ENCODE measurements around the gene FGG. TPM values are rescaled to one million over a fixed set of nuclear protein-coding genes. Genes with fewer than 3 reads are reported as not detected.
A peak's percentile ranks its signal among the peaks of the same experiment; 100 is the strongest.

The FGG gene
- total RNA-seq, 1 donor from 2014 or later: not detected

- DNase-seq (ENCODE audit: low read depth) (no peak), FAIRE-seq (no peak)
- Histone ChIP-seq H4K20me1 (ENCODE audit: insufficient read depth, low read length) (no peaks in the 10 kb centered on the region), H3K9ac (ENCODE audit: low read length) (no peak overlapping the region), H3K9me3 (ENCODE audit: insufficient read depth, low read depth, low read length) (no peaks in the 10 kb centered on the region), H3K4me2 (ENCODE audit: low read length) (no peak overlapping the region), H3K36me3 (ENCODE audit: insufficient read depth, low read length) (no peaks in the 10 kb centered on the region), H3K79me2 (ENCODE audit: insufficient read depth, low read length) (no peaks in the 10 kb centered on the region), H2AFZ (ENCODE audit: low read depth, low read length) (no peak overlapping the region), H3K27me3 (ENCODE audit: insufficient read depth, low read length) (peaks cover 13% of the 10 kb centered on the region), H3K27ac (ENCODE audit: low read depth, low read length) (no peak overlapping the region), H3K4me1 (ENCODE audit: insufficient read depth, low read length) (peaks cover 3% of the 10 kb centered on the region), H3K4me3 (ENCODE audit: insufficient read depth, low read depth, low read length) (no peak overlapping the region)
- no peak overlapping the region for H3K4me3 Mint-ChIP-seq (ENCODE audit: unreplicated experiment)
- peaks cover 5% of the 10 kb centered on the region for H3K4me1 Mint-ChIP-seq (ENCODE audit: low read depth, unreplicated experiment)
- TF ChIP-seq EZH2 (IDR thresholded peaks at IDR 0.05; ENCODE audit: insufficient read depth, low read length): no peak
- no peak for TF ChIP-seq CTCF (IDR thresholded peaks at IDR 0.05; ENCODE audit: insufficient read depth, low read depth, low read length)
- H3K9me3 Mint-ChIP-seq (ENCODE audit: unreplicated experiment): no peaks in the 10 kb centered on the region
- H3K36me3 Mint-ChIP-seq (ENCODE audit: low read depth, unreplicated experiment): no peaks in the 10 kb centered on the region
- H3K27ac Mint-ChIP-seq (ENCODE audit: unreplicated experiment): no peak overlapping the region
- H3K27me3 Mint-ChIP-seq (ENCODE audit: low read depth, unreplicated experiment): peaks cover 6% of the 10 kb centered on the region
Measured at GRCh38 chr4:154623995-154624394, 11.5 kb upstream of the FGG start.

- no peak overlapping the region for H3K4me2 ChIP-seq (ENCODE audit: low read length)
- Mint-ChIP-seq H3K27me3 (ENCODE audit: low read depth, unreplicated experiment) (peaks cover 6% of the 10 kb centered on the region), H3K27ac (ENCODE audit: unreplicated experiment) (no peak overlapping the region), H3K4me1 (ENCODE audit: low read depth, unreplicated experiment) (peaks cover 5% of the 10 kb centered on the region), H3K36me3 (ENCODE audit: low read depth, unreplicated experiment) (no peaks in the 10 kb centered on the region), H3K4me3 (ENCODE audit: unreplicated experiment) (no peak overlapping the region), H3K9me3 (ENCODE audit: unreplicated experiment) (no peaks in the 10 kb centered on the region)
- no peaks in the 10 kb centered on the region for H4K20me1 ChIP-seq (ENCODE audit: insufficient read depth, low read length)
- H3K27ac ChIP-seq (ENCODE audit: low read depth, low read length): no peak overlapping the region
- H3K4me1 ChIP-seq (ENCODE audit: insufficient read depth, low read length): peaks cover 3% of the 10 kb centered on the region
- H3K9ac ChIP-seq (ENCODE audit: low read length): no peak overlapping the region
- no peak overlapping the region for H3K4me3 ChIP-seq (ENCODE audit: insufficient read depth, low read depth, low read length)
- TF ChIP-seq EZH2 (IDR thresholded peaks at IDR 0.05; ENCODE audit: insufficient read depth, low read length): no peak
- no peak for TF ChIP-seq CTCF (IDR thresholded peaks at IDR 0.05; ENCODE audit: insufficient read depth, low read depth, low read length)
- FAIRE-seq: no peak
- H3K79me2 ChIP-seq (ENCODE audit: insufficient read depth, low read length): no peaks in the 10 kb centered on the region
- no peak for DNase-seq (ENCODE audit: low read depth)
- H3K9me3 ChIP-seq (ENCODE audit: insufficient read depth, low read depth, low read length): no peaks in the 10 kb centered on the region
- no peaks in the 10 kb centered on the region for H3K36me3 ChIP-seq (ENCODE audit: insufficient read depth, low read length)
- peaks cover 9% of the 10 kb centered on the region for H3K27me3 ChIP-seq (ENCODE audit: insufficient read depth, low read length)
- H2AFZ ChIP-seq (ENCODE audit: low read depth, low read length): no peak overlapping the region
Measured at GRCh38 chr4:154623436-154623835, 11.0 kb upstream of the FGG start.

GRCh38 chr4:154622598-154622997 lies 10.1 kb upstream of the FGG start:
- H3K4me3 Mint-ChIP-seq (ENCODE audit: unreplicated experiment): no peak overlapping the region
- Histone ChIP-seq H3K4me2 (ENCODE audit: low read length) (no peak overlapping the region), H3K4me1 (ENCODE audit: insufficient read depth, low read length) (peaks cover 3% of the 10 kb centered on the region), H3K36me3 (ENCODE audit: insufficient read depth, low read length) (no peaks in the 10 kb centered on the region), H3K9me3 (ENCODE audit: insufficient read depth, low read depth, low read length) (no peaks in the 10 kb centered on the region), H2AFZ (ENCODE audit: low read depth, low read length) (no peak overlapping the region), H3K27me3 (ENCODE audit: insufficient read depth, low read length) (peaks cover 6% of the 10 kb centered on the region), H3K9ac (ENCODE audit: low read length) (no peak overlapping the region), H4K20me1 (ENCODE audit: insufficient read depth, low read length) (no peaks in the 10 kb centered on the region), H3K27ac (ENCODE audit: low read depth, low read length) (no peak overlapping the region), H3K4me3 (ENCODE audit: insufficient read depth, low read depth, low read length) (no peak overlapping the region), H3K79me2 (ENCODE audit: insufficient read depth, low read length) (no peaks in the 10 kb centered on the region)
- no peak overlapping the region for H3K27ac Mint-ChIP-seq (ENCODE audit: unreplicated experiment)
- DNase-seq (ENCODE audit: low read depth) (peak; percentile 23), FAIRE-seq (no peak)
- peaks cover 6% of the 10 kb centered on the region for H3K27me3 Mint-ChIP-seq (ENCODE audit: low read depth, unreplicated experiment)
- no peak for TF ChIP-seq EZH2 (IDR thresholded peaks at IDR 0.05; ENCODE audit: insufficient read depth, low read length)
- peak; percentile 62 for TF ChIP-seq CTCF (IDR thresholded peaks at IDR 0.05; ENCODE audit: insufficient read depth, low read depth, low read length)
- H3K9me3 Mint-ChIP-seq (ENCODE audit: unreplicated experiment): no peaks in the 10 kb centered on the region
- no peaks in the 10 kb centered on the region for H3K36me3 Mint-ChIP-seq (ENCODE audit: low read depth, unreplicated experiment)
- H3K4me1 Mint-ChIP-seq (ENCODE audit: low read depth, unreplicated experiment): peaks cover 5% of the 10 kb centered on the region
